NCI-H526 treated with DMSO at 0.1 percent for 48 hours (cell line): ENCODE measurements around the gene CSTPP1.
"Not testable (repeated sequence)": the region's sequence is repeated elsewhere in the genome, so short reads cannot be mapped to it uniquely, and the experiment has no call there.

Experiments used
- DNase-seq: peaks from one replicate; lab custom pipeline; 2025; lab: John Stamatoyannopoulos, UW

Gene CSTPP1

GRCh38 chr11:46991391-46991790 lies 54.8 kb downstream of the CSTPP1 start:
- DNase-seq: no peak

GRCh38 chr11:46992386-46992785 lies 55.8 kb downstream of the CSTPP1 start:
- not testable (repeated sequence) for DNase-seq

- DNase-seq: not testable (repeated sequence)
These were observed 61.2 kb downstream of the CSTPP1 start for GRCh38 chr11:46997796-46998195.

- DNase-seq: no peak
These were observed 62.7 kb downstream of the CSTPP1 start for GRCh38 chr11:46999217-46999616.

GRCh38 chr11:47000033-47000432 lies 63.5 kb downstream of the CSTPP1 start:
- DNase-seq: no peak

- no peak for DNase-seq
These were observed 65.2 kb downstream of the CSTPP1 start for GRCh38 chr11:47001781-47002181.

- DNase-seq: no peak
These were observed 65.8 kb downstream of the CSTPP1 start for GRCh38 chr11:47002390-47002789.

GRCh38 chr11:47003180-47003877 lies 66.8 kb downstream of the CSTPP1 start:
- DNase-seq: no peak

GRCh38 chr11:47004595-47005033 lies 68.1 kb downstream of the CSTPP1 start:
- peak; percentile 34 for DNase-seq

- DNase-seq: no peak
These were observed 68.9 kb downstream of the CSTPP1 start for GRCh38 chr11:47005441-47005840.

- DNase-seq: peak; percentile 80
These were observed 71.0 kb downstream of the CSTPP1 start for GRCh38 chr11:47007579-47007978.

- no peak for DNase-seq
These were observed 73.6 kb downstream of the CSTPP1 start for GRCh38 chr11:47010179-47010578.

- no peak for DNase-seq
These were observed 77.5 kb downstream of the CSTPP1 start for GRCh38 chr11:47014097-47014496.

GRCh38 chr11:47018637-47019036 lies 82.1 kb downstream of the CSTPP1 start:
- DNase-seq: no peak

- DNase-seq: no peak
These were observed 84.4 kb downstream of the CSTPP1 start for GRCh38 chr11:47020793-47021526.

- DNase-seq: no peak
These were observed 84.9 kb downstream of the CSTPP1 start for GRCh38 chr11:47021527-47021818.

- DNase-seq: no peak
These were observed 85.4 kb downstream of the CSTPP1 start for GRCh38 chr11:47021965-47022364.

GRCh38 chr11:47028195-47029093 lies 91.9 kb downstream of the CSTPP1 start:
- DNase-seq: no peak

- no peak for DNase-seq
These were observed 96.9 kb downstream of the CSTPP1 start for GRCh38 chr11:47033439-47033838.

GRCh38 chr11:47034091-47034490 lies 97.5 kb downstream of the CSTPP1 start:
- no peak for DNase-seq

GRCh38 chr11:47035108-47035507 lies 98.5 kb downstream of the CSTPP1 start:
- DNase-seq: no peak

- DNase-seq: no peak
These were observed 107.6 kb downstream of the CSTPP1 start for GRCh38 chr11:47044119-47044518.

- DNase-seq: no peak
These were observed 111.4 kb downstream of the CSTPP1 start for GRCh38 chr11:47047972-47048371.
